ENCODE results near the gene HOXD9. TPM values are rescaled to one million over a fixed set of nuclear protein-coding genes. Genes with fewer than 3 reads are reported as not detected.
A peak's percentile ranks its signal among the peaks of the same experiment; 100 is the strongest.

Gene HOXD9
- total RNA-seq, 1 experiment from 2014 or later = not detected

- peaks cover 0 to 3% (median 0%) of the 10 kb centered on the region in 3 experiments; a peak in 3 of 7 replicates for H3K36me3 Mint-ChIP-seq (ENCODE audit: insufficient read depth in 1 of 3, low read depth in 3 of 3)
- peak; percentile 22 for DNase-seq
- no peak overlapping the region for H4K8ac ChIP-seq (replicated peaks; ENCODE audit: insufficient read length, low read depth, low read length)
- no peak overlapping the region for H2AFZ ChIP-seq (ENCODE audit: low read length)
- TF ChIP-seq CTCF (conservative IDR thresholded peaks at IDR 0.05) = no peak
- no peak overlapping the region for H2BK15ac ChIP-seq (ENCODE audit: low read depth, low read length)
- H3K14ac ChIP-seq (ENCODE audit: insufficient read depth, low read length) = no peak overlapping the region
- H3K27me3 ChIP-seq (ENCODE audit: insufficient read depth, low read length) = peaks cover 99% of the 10 kb centered on the region
- no peak overlapping the region for H3K23ac ChIP-seq (ENCODE audit: insufficient read length, low read depth, low read length)
- no peak overlapping the region for H2AK5ac ChIP-seq (ENCODE audit: insufficient read length, low read length)
- H3K27me3 Mint-ChIP-seq (ENCODE audit: low read depth) = peaks cover 99% of the 10 kb centered on the region
- no peak overlapping the region for H2BK20ac ChIP-seq (ENCODE audit: low read depth, low read length, poor library complexity, severe bottlenecking)
- no peaks in the 10 kb centered on the region for H3K9me3 ChIP-seq (ENCODE audit: control insufficient read depth, low read depth, low read length)
- H3K4me1 ChIP-seq (ENCODE audit: insufficient read depth, low read length) = no peaks in the 10 kb centered on the region
- H3K4ac ChIP-seq (ENCODE audit: low read depth, low read length) = no peak overlapping the region
- no peak overlapping the region for H3K4me3 Mint-ChIP-seq
- H3K56ac ChIP-seq (ENCODE audit: insufficient read length, low read depth, low read length) = no peak overlapping the region
- no peak overlapping the region for H3K9ac ChIP-seq (ENCODE audit: extremely low read depth, insufficient read length, low read length)
- no peaks in the 10 kb centered on the region for H3K79me2 ChIP-seq (ENCODE audit: insufficient read depth, low read length)
- H4K20me1 ChIP-seq (ENCODE audit: control insufficient read depth, insufficient read depth, insufficient read length) = peaks cover 4% of the 10 kb centered on the region
- no peak overlapping the region for H3T11ph ChIP-seq (ENCODE audit: low read length)
- no peak overlapping the region for H3K27ac Mint-ChIP-seq
- H3K18ac ChIP-seq (ENCODE audit: insufficient read length, low read depth, low read length) = no peak overlapping the region
- H3K4me1 Mint-ChIP-seq = peaks cover 0 to 12% of the 10 kb centered on the region in 2 experiments; a peak in 2 of 4 replicates
- no peak overlapping the region for H3K4me2 ChIP-seq (ENCODE audit: insufficient read depth, insufficient read length, low read length)
- H2BK120ac ChIP-seq (ENCODE audit: low read depth, low read length, poor library complexity, severe bottlenecking) = no peak overlapping the region
- no peak overlapping the region for H4K91ac ChIP-seq (ENCODE audit: insufficient read length, low read depth, low read length)
- no peaks in the 10 kb centered on the region for H3K79me1 ChIP-seq (ENCODE audit: insufficient read depth, low read depth, low read length, poor library complexity, severe bottlenecking)
- H2BK12ac ChIP-seq (ENCODE audit: insufficient read length, low read depth, low read length) = no peak overlapping the region
- no CpG with 5 or more reads among the region's 13 CpGs for WGBS (ENCODE audit: extremely low coverage, insufficient read length, low lambda C conversion rate)
- no peak overlapping the region for H2BK5ac ChIP-seq (ENCODE audit: insufficient read length, low read length)
- peaks cover 2% of the 10 kb centered on the region for H3K23me2 ChIP-seq (ENCODE audit: insufficient read length, low read depth, low read length, poor library complexity, severe bottlenecking)
- H4K5ac ChIP-seq (ENCODE audit: insufficient read length, low read depth, low read length) = no peak overlapping the region
- H3K9me3 Mint-ChIP-seq = peaks cover 10 to 24% of the 10 kb centered on the region in 2 experiments
- no peak overlapping the region for H3K27ac ChIP-seq (ENCODE audit: insufficient read length, low read depth, low read length)
Observed at GRCh38 chr2:176120364-176121189, 1.9 kb upstream of the HOXD9 start.

Measured in H9 (cell line).